PC-9 (cell line): ENCODE measurements around the gene GALNT8.

Experiments used
- EZH2 ChIP-seq: fragments of 200-600 bp; sonication (generic); IDR thresholded peaks from 2 replicates; pipeline ENCODE4 v1.8.0; 2017; ENCODE audit warnings: antibody characterized with exemption, low read depth
- TF ChIP-seq, protein P1 (sequence below): fragments of 200-600 bp; sonication (generic); conservative IDR thresholded peaks from 2 replicates; pipeline ENCODE4 v1.6.1; 2017; ENCODE audit warnings: mixed run types, antibody characterized with exemption, mild to moderate bottlenecking, moderate library complexity

DNA sequence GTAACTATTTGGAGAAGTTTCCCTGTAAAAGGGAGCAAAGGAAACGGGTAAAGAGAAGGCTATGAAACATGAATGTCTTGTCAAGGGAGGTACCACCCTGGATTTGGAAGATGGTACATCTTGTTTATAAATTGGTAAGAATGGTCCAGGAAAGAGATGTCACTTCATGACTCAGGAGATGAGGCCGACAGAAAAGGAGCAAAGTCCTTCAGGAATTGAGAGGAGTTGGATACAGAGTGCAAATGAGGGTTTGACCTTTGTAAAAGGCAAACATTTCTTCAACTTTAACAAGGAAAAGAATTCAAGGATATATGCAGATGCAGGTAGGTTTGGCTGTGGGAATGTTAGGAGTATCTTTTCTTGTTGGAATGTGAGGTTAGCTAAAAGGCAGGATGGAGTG, 40.5 kb upstream of the GALNT8 start:
- TF ChIP-seq, protein P1, sequence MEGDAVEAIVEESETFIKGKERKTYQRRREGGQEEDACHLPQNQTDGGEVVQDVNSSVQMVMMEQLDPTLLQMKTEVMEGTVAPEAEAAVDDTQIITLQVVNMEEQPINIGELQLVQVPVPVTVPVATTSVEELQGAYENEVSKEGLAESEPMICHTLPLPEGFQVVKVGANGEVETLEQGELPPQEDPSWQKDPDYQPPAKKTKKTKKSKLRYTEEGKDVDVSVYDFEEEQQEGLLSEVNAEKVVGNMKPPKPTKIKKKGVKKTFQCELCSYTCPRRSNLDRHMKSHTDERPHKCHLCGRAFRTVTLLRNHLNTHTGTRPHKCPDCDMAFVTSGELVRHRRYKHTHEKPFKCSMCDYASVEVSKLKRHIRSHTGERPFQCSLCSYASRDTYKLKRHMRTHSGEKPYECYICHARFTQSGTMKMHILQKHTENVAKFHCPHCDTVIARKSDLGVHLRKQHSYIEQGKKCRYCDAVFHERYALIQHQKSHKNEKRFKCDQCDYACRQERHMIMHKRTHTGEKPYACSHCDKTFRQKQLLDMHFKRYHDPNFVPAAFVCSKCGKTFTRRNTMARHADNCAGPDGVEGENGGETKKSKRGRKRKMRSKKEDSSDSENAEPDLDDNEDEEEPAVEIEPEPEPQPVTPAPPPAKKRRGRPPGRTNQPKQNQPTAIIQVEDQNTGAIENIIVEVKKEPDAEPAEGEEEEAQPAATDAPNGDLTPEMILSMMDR, result no peak
- no peak for TF ChIP-seq EZH2
